CD4-positive, alpha-beta T cell (primary cell): Measurements from ENCODE around the gene SCAMP1. TPM values are rescaled to one million over a fixed set of nuclear protein-coding genes. Genes with fewer than 3 reads are reported as not detected.

Experiments used
- ATAC-seq: fragments of 200-7000 bp; cut with Tn5 transposase; one replicate; pipeline ENCODE4 v1.10.0; 2022; ENCODE audit warnings: mild to moderate bottlenecking; ENCODE audit not compliant: poor library complexity
- CTCF ChIA-PET: fragments of 350-600 bp; sonication (Branson Sonifier 250); formaldehyde crosslinking; loops from one replicate; lab custom pipeline; 2021; ENCODE audit warnings: antibody characterized with exemption, inconsistent platforms; lab: Charles Lee
- POLR2A ChIA-PET: fragments of 350-600 bp; sonication (Branson Sonifier 250); formaldehyde crosslinking; loops from one replicate; lab custom pipeline; 2021; ENCODE audit warnings: antibody characterized with exemption, inconsistent platforms; lab: Charles Lee
- DNase-seq, 14 experiments: peaks; one replicate each; pipeline ENCODE4 v3.0.0-alpha.2; 2013 to 2020; ENCODE audit warnings: mixed read lengths in 2 of 14
- H3K27ac ChIP-seq, 2 donors: one replicate each; pipeline versions ENCODE4 v1.5.1 to v1.7.0; 2013; ENCODE audit warnings: low read length in 2 of 2, low read depth in 1 of 2, mild to moderate bottlenecking in 1 of 2
- H3K27me3 ChIP-seq, 2 experiments: 1 replicate in 1 of 2; 2 replicates in 1 of 2; pipeline versions ENCODE4 v1.6.1 to v1.7.0; 2013; ENCODE audit warnings: low read length in 2 of 2, control low read depth in 1 of 2, mild to moderate bottlenecking in 1 of 2, moderate library complexity in 1 of 2; ENCODE audit not compliant: insufficient read depth in 2 of 2, control insufficient read depth in 1 of 2
- H3K36me3 ChIP-seq: one replicate; pipeline ENCODE4 v1.6.1; 2013; ENCODE audit warnings: low read length, control low read depth; ENCODE audit not compliant: insufficient read depth
- H3K4me1 ChIP-seq: one replicate; pipeline ENCODE4 v1.6.1; 2013; ENCODE audit warnings: low read length, control low read depth; ENCODE audit not compliant: insufficient read depth
- H3K4me3 ChIP-seq: one replicate; pipeline ENCODE4 v1.5.1; 2013; ENCODE audit warnings: mild to moderate bottlenecking, low read length, moderate library complexity
- H3K9me3 ChIP-seq, 2 experiments: 1 replicate in 1 of 2; 2 replicates in 1 of 2; pipeline versions ENCODE4 v1.6.1 to v1.7.0; 2013; ENCODE audit warnings: low read length in 2 of 2, mild to moderate bottlenecking in 2 of 2, control low read depth in 1 of 2, moderate library complexity in 1 of 2; ENCODE audit not compliant: control insufficient read depth in 1 of 2, insufficient read depth in 1 of 2
- H3K27ac Mint-ChIP-seq: one replicate; pipeline ENCODE4 v1.8.0; 2020; ENCODE audit warnings: mixed read lengths
- H3K27me3 Mint-ChIP-seq: one replicate; pipeline ENCODE4 v1.8.0; 2021; ENCODE audit warnings: mixed read lengths
- H3K36me3 Mint-ChIP-seq: one replicate; pipeline ENCODE4 v1.8.0; 2021; ENCODE audit warnings: low read depth, mixed read lengths
- H3K4me1 Mint-ChIP-seq: one replicate; pipeline ENCODE4 v1.8.0; 2021; ENCODE audit warnings: low read depth, mixed read lengths
- H3K4me3 Mint-ChIP-seq: one replicate; pipeline ENCODE4 v1.8.0; 2020; ENCODE audit warnings: mild to moderate bottlenecking, mixed read lengths
- H3K9me3 Mint-ChIP-seq: one replicate; pipeline ENCODE4 v1.8.0; 2020; ENCODE audit warnings: mixed read lengths
- CTCF ChIP-seq: fragments of 200-600 bp; IDR thresholded peaks from one replicate; pipeline ENCODE4 v1.8.0; 2022; ENCODE audit warnings: antibody characterized with exemption, mild to moderate bottlenecking
- intact Hi-C, 2 experiments: fragments of 100-400 bp; cut with DNase I in 1 of 2; cut with micrococcal nuclease in 1 of 2; formaldehyde crosslinking; loops; one replicate each; pipeline versions ENCODE4 v1.15.1 to v1.9.0; 2023 to 2025; cut with DNase I, micrococcal nuclease
- total RNA-seq, 174 experiments: library from RNA in 2 of 174; stranded (reverse) in 2 of 174; gene quantifications; one replicate each; pipeline ENCODE4 v1.2.3 and lab custom pipeline; 2021 to 2026

The SCAMP1 gene
- total RNA-seq, 2 experiments from 2014 or later: 16.0 to 18.4 TPM

- H3K36me3 Mint-ChIP-seq: no peaks in the 10 kb centered on the region
- Histone ChIP-seq H3K4me1 (no peaks in the 10 kb centered on the region), H3K27ac (no peak overlapping the region), H3K9me3 (no peaks in the 10 kb centered on the region), H3K4me3 (no peak overlapping the region), H3K27me3 (peaks cover 23 to 35% of the 10 kb centered on the region in 2 experiments), H3K36me3 (no peaks in the 10 kb centered on the region)
- DNase-seq (no peak), ATAC-seq (no peak)
- no peak overlapping the region for H3K4me3 Mint-ChIP-seq
- no peak for TF ChIP-seq CTCF
- POLR2A ChIA-PET: no interaction called here
- H3K9me3 Mint-ChIP-seq: no peaks in the 10 kb centered on the region
- intact Hi-C loops: no loop called here
- H3K4me1 Mint-ChIP-seq: no peaks in the 10 kb centered on the region
- no peak overlapping the region for H3K27ac Mint-ChIP-seq
- H3K27me3 Mint-ChIP-seq: peaks cover 91% of the 10 kb centered on the region
- CTCF ChIA-PET: no interaction called here
Observed at GRCh38 chr5:78501411-78502352, 141.3 kb downstream of the SCAMP1 start.

GRCh38 chr5:78503958-78504653, 143.7 kb downstream of the SCAMP1 start:
- ChIA-PET POLR2A (no interaction called here), CTCF (no interaction called here)
- Histone ChIP-seq H3K27me3 (peaks cover 34 to 41% of the 10 kb centered on the region in 2 experiments), H3K4me1 (peaks cover 2% of the 10 kb centered on the region), H3K27ac (no peak overlapping the region), H3K9me3 (no peaks in the 10 kb centered on the region), H3K4me3 (no peak overlapping the region), H3K36me3 (no peaks in the 10 kb centered on the region)
- no peak for DNase-seq
- Mint-ChIP-seq H3K9me3 (no peaks in the 10 kb centered on the region), H3K36me3 (no peaks in the 10 kb centered on the region), H3K27me3 (peaks cover 92% of the 10 kb centered on the region), H3K4me3 (no peak overlapping the region), H3K27ac (no peak overlapping the region), H3K4me1 (peaks cover 5% of the 10 kb centered on the region)
- TF ChIP-seq CTCF: no peak
- no peak for ATAC-seq
- intact Hi-C loops: no loop called here

- H3K27me3 ChIP-seq: peaks cover 34 to 45% of the 10 kb centered on the region in 2 experiments
- no peak for DNase-seq
- Mint-ChIP-seq H3K27me3 (peaks cover 92% of the 10 kb centered on the region), H3K9me3 (no peaks in the 10 kb centered on the region), H3K4me3 (no peak overlapping the region), H3K27ac (no peak overlapping the region), H3K36me3 (no peaks in the 10 kb centered on the region), H3K4me1 (peaks cover 14% of the 10 kb centered on the region)
- no peak overlapping the region for H3K4me3 ChIP-seq
- H3K27ac ChIP-seq: no peak overlapping the region
- POLR2A ChIA-PET: no interaction called here
- no peaks in the 10 kb centered on the region for H3K36me3 ChIP-seq
- TF ChIP-seq CTCF: no peak
- no peak for ATAC-seq
- no peaks in the 10 kb centered on the region for H3K9me3 ChIP-seq
- CTCF ChIA-PET: no interaction called here
- H3K4me1 ChIP-seq: peaks cover 11% of the 10 kb centered on the region
- intact Hi-C loops: no loop called here
Observed at GRCh38 chr5:78504704-78505677, 144.6 kb downstream of the SCAMP1 start.
